B cell (primary cell): ENCODE data around the gene COPS7B. TPM values are rescaled to one million over a fixed set of nuclear protein-coding genes. Genes with fewer than 3 reads are reported as not detected.

Experiments used
- ATAC-seq: fragments of 200-7000 bp; cut with Tn5 transposase; one replicate; pipeline ENCODE4 v1.10.0; 2021; ENCODE audit warnings: low read depth, mild to moderate bottlenecking, moderate number of reproducible peaks, moderate library complexity
- CTCF ChIA-PET: fragments of 350-600 bp; sonication (Branson Sonifier 250); formaldehyde crosslinking; loops from one replicate; lab custom pipeline; 2021; ENCODE audit warnings: antibody characterized with exemption, inconsistent platforms; lab: Charles Lee
- POLR2A ChIA-PET: fragments of 350-600 bp; sonication (Branson Sonifier 250); formaldehyde crosslinking; loops from one replicate; lab custom pipeline; 2021; ENCODE audit warnings: antibody characterized with exemption; lab: Charles Lee
- DNase-seq: peaks from one replicate; pipeline ENCODE4 v3.0.0; 2013
- H2AFZ ChIP-seq: 2 replicates; pipeline ENCODE4 v1.6.1; 2012; ENCODE audit warnings: mild to moderate bottlenecking, low read depth, low read length; ENCODE audit not compliant: insufficient read depth, poor library complexity, severe bottlenecking
- H3K27ac ChIP-seq, 2 donors: 1 replicate in 1 of 2; 2 replicates in 1 of 2; pipeline ENCODE4 v1.5.1; 2012 to 2013; ENCODE audit warnings: low read length in 2 of 2, mild to moderate bottlenecking in 2 of 2, moderate library complexity in 1 of 2
- H3K27me3 ChIP-seq, 4 experiments: fragments of 200-600 bp in 1 of 4; sonication (generic) in 1 of 4; replicated peaks in 1 of 4; 1 replicate in 2 of 4; 2 replicates in 2 of 4; pipeline versions ENCODE4 v1.6.1 to v1.7.0; 2013 to 2016; ENCODE audit warnings: low read length in 3 of 4, mild to moderate bottlenecking in 2 of 4, mixed read lengths in 1 of 4, moderate library complexity in 1 of 4; ENCODE audit not compliant: insufficient read depth in 4 of 4, control insufficient read depth in 3 of 4; ENCODE audit errors: control extremely low read depth in 1 of 4
- H3K36me3 ChIP-seq, 2 experiments: replicated peaks in 1 of 2; 1 replicate in 1 of 2; 2 replicates in 1 of 2; pipeline versions ENCODE4 v1.6.1 to v1.7.1; 2013; ENCODE audit warnings: low read length in 1 of 2; ENCODE audit not compliant: insufficient read depth in 2 of 2, control insufficient read depth in 1 of 2; ENCODE audit errors: control extremely low read depth in 1 of 2, extremely low read depth in 1 of 2
- H3K4me1 ChIP-seq, 2 donors: fragments of 200-600 bp in 1 of 2; sonication (generic) in 1 of 2; 1 replicate in 1 of 2; 2 replicates in 1 of 2; pipeline versions ENCODE4 v1.5.1 to v1.6.1; 2013 to 2017; ENCODE audit warnings: low read length in 2 of 2; ENCODE audit not compliant: control insufficient read depth in 2 of 2, insufficient read depth in 2 of 2
- H3K4me2 ChIP-seq: replicated peaks from 2 replicates; pipeline ENCODE3; 2012; ENCODE audit warnings: mild to moderate bottlenecking, low read depth, low read length; ENCODE audit not compliant: poor library complexity, severe bottlenecking
- H3K4me3 ChIP-seq, 5 experiments: fragments of 200-600 bp in 1 of 5; sonication (generic) in 1 of 5; 1 replicate in 3 of 5; 2 replicates in 2 of 5; pipeline versions ENCODE4 v1.5.1 to v1.7.0; 2011 to 2016; ENCODE audit warnings: low read length in 4 of 5, mild to moderate bottlenecking in 4 of 5, low read depth in 2 of 5, control low read depth in 1 of 5, moderate library complexity in 1 of 5; ENCODE audit not compliant: insufficient read depth in 1 of 5; ENCODE audit errors: control extremely low read depth in 1 of 5, extremely low read depth in 1 of 5
- H3K79me2 ChIP-seq: fragments of 200-600 bp; sonication (generic); one replicate; pipeline ENCODE4 v1.6.0; 2016; ENCODE audit warnings: low read length; ENCODE audit not compliant: control insufficient read depth, insufficient read depth
- H3K9ac ChIP-seq: fragments of 200-600 bp; sonication (generic); 2 replicates; pipeline ENCODE4 v1.6.1; 2017; ENCODE audit warnings: mild to moderate bottlenecking, low read length, moderate library complexity
- H3K9me3 ChIP-seq, 3 donors: one replicate each; pipeline versions ENCODE4 v1.6.1 to v1.7.1; 2013; ENCODE audit warnings: low read length in 2 of 3; ENCODE audit not compliant: control insufficient read depth in 2 of 3, insufficient read depth in 1 of 3; ENCODE audit errors: control extremely low read depth in 1 of 3
- H4K20me1 ChIP-seq: 2 replicates; pipeline ENCODE4 v1.6.0; 2012; ENCODE audit warnings: mild to moderate bottlenecking, low read length; ENCODE audit not compliant: insufficient read depth, control insufficient read depth, poor library complexity, severe bottlenecking
- H3K27ac Mint-ChIP-seq: one replicate; pipeline ENCODE4 v1.8.0; 2021; ENCODE audit warnings: mixed read lengths
- H3K27me3 Mint-ChIP-seq: one replicate; pipeline ENCODE4 v1.8.0; 2021; ENCODE audit warnings: mixed read lengths
- H3K4me1 Mint-ChIP-seq: one replicate; pipeline ENCODE4 v1.8.0; 2021; ENCODE audit warnings: mixed read lengths
- H3K4me3 Mint-ChIP-seq: one replicate; pipeline ENCODE4 v1.8.0; 2021; ENCODE audit warnings: mixed read lengths
- H3K9me3 Mint-ChIP-seq: one replicate; pipeline ENCODE4 v1.8.0; 2022; ENCODE audit warnings: mixed read lengths; ENCODE audit not compliant: insufficient read depth
- CTCF ChIP-seq: fragments of 200-600 bp; IDR thresholded peaks from one replicate; pipeline ENCODE4 v1.8.0; 2022; ENCODE audit warnings: antibody characterized with exemption, mild to moderate bottlenecking
- EZH2 ChIP-seq: IDR thresholded peaks from 2 replicates; pipeline ENCODE4 v1.6.1; 2012; ENCODE audit warnings: borderline replicate concordance, low read depth, mild to moderate bottlenecking, moderate library complexity, low read length; ENCODE audit not compliant: insufficient read depth, poor library complexity, severe bottlenecking
- WGBS: methylation state at CpG from one replicate; pipeline ENCODE4 v1.1.5; 2013; ENCODE audit warnings: missing lambda C conversion rate; ENCODE audit not compliant: insufficient coverage; 5-methylcytosine and 5-hydroxymethylcytosine counted together
- intact Hi-C: fragments of 100-400 bp; cut with micrococcal nuclease; formaldehyde crosslinking; loops from one replicate; pipeline ENCODE4 v1.10.0; 2022
- polyA plus RNA-seq: library from polyadenylated mRNA; depleted of rRNA; stranded (reverse); fragments of >200 nt; gene quantifications from 2 replicates; pipeline ENCODE4 v1.2.3, GENCODE V29; 2012
- total RNA-seq, 2 donors: library from RNA; stranded (reverse); fragments of 120-200 nt in 1 of 2; gene quantifications; 1 replicate in 1 of 2; 2 replicates in 1 of 2; pipeline versions ENCODE4 v1.2.3 to v1.2.4, GENCODE V29; 2013 to 2022

COPS7B gene
- total and polyA plus RNA-seq, 2 donors (not counting 1 experiment from before 2014, with no cell fraction given), result 52.7 to 70.8 TPM

GRCh38 chr2:231786917-231787292, 660 bp downstream of the COPS7B start:
- H3K36me3 ChIP-seq, result peaks cover 4 to 19% of the 10 kb centered on the region in 2 experiments
- H3K27me3 Mint-ChIP-seq, result no peaks in the 10 kb centered on the region
- no peaks in the 10 kb centered on the region for H3K9me3 Mint-ChIP-seq
- H3K4me3 ChIP-seq, result peak overlapping the region; percentile 52 to 92 (median 85)
- H4K20me1 ChIP-seq, result no peaks in the 10 kb centered on the region
- ChIA-PET CTCF (interaction anchor here (1.3 to 2.0 kb wide), 4 partner anchors 9 to 109 kb away, joined by 3 to 12 read pairs (median 6); no protein-coding TSS in a partner anchor), POLR2A (interaction anchor here (1.0 to 1.1 kb wide), 2 partner anchors 78 to 173 kb away, joined by 3 to 4 read pairs; no protein-coding TSS in a partner anchor)
- no peak for DNase-seq
- peaks cover 32% of the 10 kb centered on the region in 2 donors for H3K4me1 ChIP-seq
- H3K9me3 ChIP-seq, result no peaks in the 10 kb centered on the region
- ATAC-seq, result no peak
- H3K4me3 Mint-ChIP-seq, result peak overlapping the region; percentile 85
- peak overlapping the region; percentile 95 for H2AFZ ChIP-seq
- WGBS, result 27% methylated on average over 9 of the region's 11 CpGs
- no peak for TF ChIP-seq EZH2
- peak; percentile 21 for TF ChIP-seq CTCF
- peak overlapping the region in 1 of 2 donors; percentile 73 for H3K27ac ChIP-seq
- peaks cover 67% of the 10 kb centered on the region for H3K4me1 Mint-ChIP-seq
- peaks cover 94% of the 10 kb centered on the region for H3K79me2 ChIP-seq
- H3K4me2 ChIP-seq, result peak overlapping the region; percentile 94
- intact Hi-C loops, result loop anchor here (1.0 kb wide), 3 partner anchors 10 to 173 kb away; no protein-coding TSS in a partner anchor
- H3K9ac ChIP-seq, result peak overlapping the region; percentile 88
- H3K27me3 ChIP-seq, result no peaks in the 10 kb centered on the region
- H3K27ac Mint-ChIP-seq, result peak overlapping the region; percentile 69

- Histone ChIP-seq H3K4me3 (no peak overlapping the region), H3K27ac (no peak overlapping the region), H3K27me3 (no peaks in the 10 kb centered on the region), H3K36me3 (peaks cover 4 to 47% of the 10 kb centered on the region in 2 experiments), H3K4me2 (no peak overlapping the region), H4K20me1 (peaks cover 14% of the 10 kb centered on the region), H3K9me3 (no peaks in the 10 kb centered on the region), H3K4me1 (peaks cover 9 to 12% of the 10 kb centered on the region in 2 donors), H2AFZ (no peak overlapping the region), H3K9ac (no peak overlapping the region), H3K79me2 (peaks cover 92% of the 10 kb centered on the region)
- Mint-ChIP-seq H3K9me3 (no peaks in the 10 kb centered on the region), H3K4me3 (no peak overlapping the region), H3K4me1 (peaks cover 28% of the 10 kb centered on the region), H3K27ac (no peak overlapping the region), H3K27me3 (no peaks in the 10 kb centered on the region)
- TF ChIP-seq CTCF (no peak), EZH2 (no peak)
- ChIA-PET POLR2A (no interaction called here), CTCF (interaction anchor here (0.5 kb wide), 1 partner anchor 221 kb away, joined by 4 read pairs; no protein-coding TSS in a partner anchor)
- WGBS, result 100% methylated on average over 3 of the region's 3 CpGs
- intact Hi-C loops, result no loop called here
- DNase-seq (no peak), ATAC-seq (no peak)
These were observed 4.9 kb downstream of the COPS7B start for GRCh38 chr2:231791107-231791506.
